NCI-H1092 (cell line): ENCODE results near the gene CACNA1H.
"Not testable (repeated sequence)": the region's sequence is repeated elsewhere in the genome, so short reads cannot be mapped to it uniquely, and the experiment has no call there.

Experiments
- DNase-seq: peaks from one replicate; lab custom pipeline; 2025; lab: John Stamatoyannopoulos, UW

CACNA1H gene

GRCh38 chr16:1253701-1254364 lies 100.9 kb downstream of the CACNA1H start:
- not testable (repeated sequence) for DNase-seq

- not testable (repeated sequence) for DNase-seq
Measured at GRCh38 chr16:1254821-1255220, 101.9 kb downstream of the CACNA1H start.

GRCh38 chr16:1255276-1256122 lies 102.6 kb downstream of the CACNA1H start, which contains the start of gene TPSD1:
TPSD1 (plus strand) TSS chr16:1256069; CDS start chr16:1256281, 212 bp downstream.
- not testable (repeated sequence) for DNase-seq

GRCh38 chr16:1256296-1256873 lies 103.5 kb downstream of the CACNA1H start:
- not testable (repeated sequence) for DNase-seq

GRCh38 chr16:1256874-1257322 lies 104.0 kb downstream of the CACNA1H start:
- DNase-seq = no peak

- no peak for DNase-seq
Measured at GRCh38 chr16:1257561-1258224, 104.8 kb downstream of the CACNA1H start.

GRCh38 chr16:1258225-1258600 lies 105.3 kb downstream of the CACNA1H start:
- no peak for DNase-seq

- no peak for DNase-seq
Measured at GRCh38 chr16:1258906-1259759, 106.2 kb downstream of the CACNA1H start.

- no peak for DNase-seq
Measured at GRCh38 chr16:1259760-1260068, 106.8 kb downstream of the CACNA1H start.

GRCh38 chr16:1260101-1260680 lies 107.3 kb downstream of the CACNA1H start:
- DNase-seq = no peak

- DNase-seq = no peak
Measured at GRCh38 chr16:1261131-1261892, 108.4 kb downstream of the CACNA1H start.

- no peak for DNase-seq
Measured at GRCh38 chr16:1262210-1262845, 109.4 kb downstream of the CACNA1H start.

GRCh38 chr16:1262846-1263221 lies 109.9 kb downstream of the CACNA1H start:
- no peak for DNase-seq

- DNase-seq = no peak
Measured at GRCh38 chr16:1263591-1264344, 110.9 kb downstream of the CACNA1H start.

GRCh38 chr16:1264345-1265089 lies 111.6 kb downstream of the CACNA1H start:
- no peak for DNase-seq

- DNase-seq = no peak
Measured at GRCh38 chr16:1265090-1265630, 112.3 kb downstream of the CACNA1H start.

GRCh38 chr16:1265826-1266225 lies 112.9 kb downstream of the CACNA1H start:
- DNase-seq = no peak

- not testable (repeated sequence) for DNase-seq
Measured at GRCh38 chr16:1269418-1269817, 116.5 kb downstream of the CACNA1H start.
